Gastroesophageal sphincter (tissue), 4 donors: ENCODE measurements around the gene RRP1B. TPM values are rescaled to one million over a fixed set of nuclear protein-coding genes. Genes with fewer than 3 reads are reported as not detected.

Experiments
- ATAC-seq: fragments of 150-250 bp; one replicate; pipeline ENCODE4 v1.9.1; 2016; ENCODE audit warnings: mild to moderate bottlenecking, moderate library complexity
- H3K27ac ChIP-seq, 4 donors: fragments of 200-600 bp; sonication (generic) in 3 of 4; 1 replicate in 3 of 4; 2 replicates in 1 of 4; pipeline ENCODE4 v1.5.1; 2016 to 2019
- H3K27me3 ChIP-seq: fragments of 200-600 bp; sonication (generic); one replicate; pipeline ENCODE4 v1.5.1; 2019
- H3K36me3 ChIP-seq, 2 donors: fragments of 200-600 bp; sonication (generic); one replicate each; pipeline ENCODE4 v1.5.1; 2019; ENCODE audit warnings: control low read depth in 1 of 2
- H3K4me1 ChIP-seq, 3 donors: fragments of 200-600 bp; sonication (generic); 1 replicate in 2 of 3; 2 replicates in 1 of 3; pipeline ENCODE4 v1.5.1; 2016 to 2019; ENCODE audit warnings: control low read depth in 2 of 3
- H3K4me3 ChIP-seq, 2 donors: fragments of 200-600 bp; sonication (generic); one replicate each; pipeline ENCODE4 v1.5.1; 2019; ENCODE audit warnings: mild to moderate bottlenecking in 1 of 2, moderate library complexity in 1 of 2
- H3K9me3 ChIP-seq, 3 donors: fragments of 200-600 bp; sonication (generic); one replicate each; pipeline ENCODE4 v1.5.1; 2017 to 2019; ENCODE audit warnings: control low read depth in 2 of 3
- EP300 ChIP-seq: sonication (generic); formaldehyde crosslinking; IDR thresholded peaks from one replicate; pipeline ENCODE4 v1.6.1; 2017; ENCODE audit warnings: antibody characterized with exemption, mild to moderate bottlenecking
- POLR2A ChIP-seq, 2 donors: fragments of 450-650 bp; IDR thresholded peaks; one replicate each; pipeline ENCODE4 v1.6.1; 2017; ENCODE audit warnings: antibody characterized with exemption in 2 of 2, mild to moderate bottlenecking in 2 of 2, moderate library complexity in 1 of 2
- POLR2AphosphoS5 ChIP-seq: sonication (generic); formaldehyde crosslinking; IDR thresholded peaks from one replicate; pipeline ENCODE4 v1.6.1; 2017; ENCODE audit warnings: antibody characterized with exemption
- WGBS, 2 donors: methylation state at CpG; one replicate each; pipeline ENCODE4 v1.1.5; 2018; ENCODE audit warnings: low coverage in 1 of 2; 5-methylcytosine and 5-hydroxymethylcytosine counted together
- total RNA-seq, 4 donors: library from RNA; depleted of rRNA; stranded (reverse); fragments of >200 nt; gene quantifications; one replicate each; pipeline ENCODE4 v1.1.0, GENCODE V29; 2016
- TF ChIP-seq, protein P1 (sequence below), 4 experiments: fragments of 200-600 bp in 2 of 4; fragments of 450-650 bp in 2 of 4; sonication (generic) in 1 of 4; IDR thresholded peaks; one replicate each; pipeline ENCODE4 v1.5.1; 2017 to 2019; ENCODE audit warnings: antibody characterized with exemption in 4 of 4, mild to moderate bottlenecking in 2 of 4, moderate library complexity in 2 of 4

The RRP1B gene
- total RNA-seq, 4 donors from 2014 or later: 17.8 to 23.7 (median 21.2) TPM

DNA sequence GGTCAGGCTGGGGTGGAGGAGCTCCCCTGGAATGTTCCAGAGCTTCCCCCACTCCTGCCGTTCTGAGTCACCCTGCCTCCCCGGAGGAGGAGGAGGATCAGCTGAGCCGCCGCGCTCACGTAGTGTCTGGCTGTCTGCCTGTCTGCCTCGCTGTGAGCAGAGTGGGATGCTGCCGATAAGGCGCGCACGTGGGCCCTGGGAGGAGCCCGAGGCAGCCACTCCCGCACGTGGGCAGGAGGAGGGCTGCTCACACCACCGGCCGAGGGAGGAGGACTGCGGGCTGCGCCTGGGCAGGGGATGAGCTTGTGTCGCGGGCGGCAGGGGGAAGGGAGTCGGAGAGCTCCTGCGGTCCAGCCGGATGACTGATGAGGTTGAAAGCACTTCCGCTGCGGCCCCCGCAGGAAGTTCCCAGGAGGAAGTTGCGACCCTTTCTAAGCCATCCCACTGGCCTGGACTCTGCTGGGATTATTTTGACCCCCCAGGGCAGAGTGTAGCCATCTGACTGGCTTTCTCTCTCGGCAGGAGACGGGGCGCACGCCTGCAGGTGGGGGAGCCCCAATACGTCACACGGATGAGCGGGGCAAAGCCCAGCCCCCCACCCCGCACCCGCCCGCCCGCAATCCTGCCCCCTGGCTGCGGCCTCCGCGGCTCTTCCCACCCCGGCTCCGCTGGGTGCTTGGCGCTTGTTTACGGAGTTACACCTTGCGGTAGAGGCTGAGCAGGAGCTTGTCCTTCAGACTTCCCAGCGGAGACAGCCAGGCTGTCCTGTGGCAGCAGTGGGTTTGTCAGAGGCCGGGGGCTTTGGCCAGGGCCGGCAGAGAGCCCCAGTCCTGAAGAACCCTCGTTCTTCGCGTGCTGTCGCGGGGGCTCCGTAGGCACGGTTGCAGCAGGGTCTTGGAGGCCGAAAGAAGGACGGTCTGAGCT is 69.4 kb downstream of the RRP1B start:
- Histone ChIP-seq H3K27me3 (no peaks in the 10 kb centered on the region), H3K4me1 (peaks cover 3 to 82% (median 41%) of the 10 kb centered on the region in 3 donors), H3K36me3 (peaks cover 0 to 7% of the 10 kb centered on the region in 2 donors), H3K27ac (peak overlapping the region; percentile 69 to 89 (median 84)), H3K4me3 (peak overlapping the region; percentile 37 to 60), H3K9me3 (no peaks in the 10 kb centered on the region)
- peak; percentile 90 for ATAC-seq
- peak; percentile 92 for TF ChIP-seq POLR2AphosphoS5
- TF ChIP-seq, protein P1, sequence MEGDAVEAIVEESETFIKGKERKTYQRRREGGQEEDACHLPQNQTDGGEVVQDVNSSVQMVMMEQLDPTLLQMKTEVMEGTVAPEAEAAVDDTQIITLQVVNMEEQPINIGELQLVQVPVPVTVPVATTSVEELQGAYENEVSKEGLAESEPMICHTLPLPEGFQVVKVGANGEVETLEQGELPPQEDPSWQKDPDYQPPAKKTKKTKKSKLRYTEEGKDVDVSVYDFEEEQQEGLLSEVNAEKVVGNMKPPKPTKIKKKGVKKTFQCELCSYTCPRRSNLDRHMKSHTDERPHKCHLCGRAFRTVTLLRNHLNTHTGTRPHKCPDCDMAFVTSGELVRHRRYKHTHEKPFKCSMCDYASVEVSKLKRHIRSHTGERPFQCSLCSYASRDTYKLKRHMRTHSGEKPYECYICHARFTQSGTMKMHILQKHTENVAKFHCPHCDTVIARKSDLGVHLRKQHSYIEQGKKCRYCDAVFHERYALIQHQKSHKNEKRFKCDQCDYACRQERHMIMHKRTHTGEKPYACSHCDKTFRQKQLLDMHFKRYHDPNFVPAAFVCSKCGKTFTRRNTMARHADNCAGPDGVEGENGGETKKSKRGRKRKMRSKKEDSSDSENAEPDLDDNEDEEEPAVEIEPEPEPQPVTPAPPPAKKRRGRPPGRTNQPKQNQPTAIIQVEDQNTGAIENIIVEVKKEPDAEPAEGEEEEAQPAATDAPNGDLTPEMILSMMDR (IDR thresholded peaks at IDR 0.05): peak in 2 of 4 experiments; percentile 11 to 73
- no peak for TF ChIP-seq EP300
- peak; percentile 42 to 50 for TF ChIP-seq POLR2A (IDR thresholded peaks at IDR 0.05)
- no CpG with 5 or more reads among the region's 59 CpGs for WGBS, 2 donors

DNA sequence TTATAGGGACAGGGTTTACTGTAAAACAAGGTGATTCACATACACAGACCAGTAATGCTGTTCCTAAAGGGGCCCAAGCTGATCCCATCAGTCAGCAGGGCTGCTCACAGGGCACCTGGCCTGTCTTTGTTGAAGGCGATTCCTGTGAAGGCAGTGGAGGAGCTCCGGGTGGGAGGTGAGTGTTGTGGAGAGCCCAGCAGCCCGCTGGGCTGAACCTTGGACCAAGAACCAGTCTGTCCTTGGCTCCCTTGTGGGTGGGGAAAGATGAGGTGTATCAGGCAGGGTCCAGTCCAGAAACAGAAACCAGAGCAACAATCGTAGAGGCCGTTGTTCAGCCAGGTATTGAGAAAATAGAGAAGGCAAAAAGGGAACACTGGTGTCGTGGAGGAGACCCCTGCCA is 72.1 kb downstream of the RRP1B start:
- no peak overlapping the region for H3K4me3 ChIP-seq

DNA sequence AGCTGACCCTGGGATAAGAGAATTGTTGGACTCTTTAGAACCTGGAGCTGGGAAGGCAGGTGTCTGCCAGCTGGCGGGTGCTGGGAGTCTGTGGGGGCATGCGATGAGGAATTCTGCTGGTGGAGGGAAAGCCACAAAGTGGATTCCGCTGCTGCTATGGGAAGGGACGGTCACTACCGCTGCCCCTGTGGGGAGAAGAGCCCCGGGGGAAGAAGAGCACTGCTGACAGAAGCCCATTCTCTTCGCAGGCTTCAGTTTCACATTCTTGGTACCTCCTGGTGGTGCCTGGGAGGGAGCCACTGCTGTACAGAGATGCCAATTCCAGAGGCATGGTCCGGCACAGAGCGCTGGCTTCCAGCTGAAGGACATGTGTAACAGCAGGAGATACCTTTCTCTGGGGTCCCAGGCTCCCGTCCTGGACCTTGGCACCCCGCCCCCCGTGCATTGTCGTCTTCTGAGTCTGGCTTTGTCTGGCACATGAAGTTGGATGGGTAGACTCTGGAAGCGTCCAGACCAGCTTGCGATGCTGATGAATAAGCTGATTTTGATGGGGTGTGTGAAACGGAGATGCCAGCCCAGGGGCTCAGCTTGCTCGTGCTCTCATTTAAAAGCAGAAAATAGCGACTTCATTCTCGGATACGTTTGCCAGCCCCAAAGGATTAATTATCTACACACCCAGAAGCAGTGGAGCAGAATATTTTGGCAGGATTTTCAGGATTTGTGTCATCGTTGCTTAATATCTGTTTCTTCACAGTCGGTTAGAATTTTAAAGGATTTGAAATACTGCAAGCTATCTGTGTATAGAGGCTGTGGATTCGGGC is 72.7 kb downstream of the RRP1B start:
- 19 to 47% methylated on average over 8 to 10 of the region's 23 CpGs for WGBS, 2 donors
- Histone ChIP-seq H3K27me3 (no peaks in the 10 kb centered on the region), H3K9me3 (no peaks in the 10 kb centered on the region), H3K27ac (peak overlapping the region in 3 of 4 donors; percentile 66 to 78 (median 77)), H3K36me3 (peaks cover 0 to 21% of the 10 kb centered on the region in 2 donors), H3K4me1 (peaks cover 3 to 81% (median 42%) of the 10 kb centered on the region in 3 donors), H3K4me3 (no peak overlapping the region)
- no peak for ATAC-seq
- TF ChIP-seq EP300 (no peak), POLR2A (IDR thresholded peaks at IDR 0.05) (no peak), POLR2AphosphoS5 (peak; percentile 56)
- TF ChIP-seq, protein P1 (IDR thresholded peaks at IDR 0.05): peak in 1 of 4 experiments; percentile 3

More for the DNA sequence above, 72.1 kb downstream of the RRP1B start:
- no peaks in the 10 kb centered on the region for H3K27me3 ChIP-seq
- H3K4me1 ChIP-seq: peaks cover 3 to 88% (median 48%) of the 10 kb centered on the region in 3 donors
- peak overlapping the region in 3 of 4 donors; percentile 66 to 78 (median 77) for H3K27ac ChIP-seq
- no peaks in the 10 kb centered on the region for H3K9me3 ChIP-seq
- no peak for TF ChIP-seq POLR2A (IDR thresholded peaks at IDR 0.05)
- TF ChIP-seq, protein P1 (IDR thresholded peaks at IDR 0.05): no peak
- no peak for TF ChIP-seq EP300
- TF ChIP-seq POLR2AphosphoS5: no peak
- ATAC-seq: no peak
- H3K36me3 ChIP-seq: peaks cover 0 to 17% of the 10 kb centered on the region in 2 donors
- 70 to 84% methylated on average over 2 to 5 of the region's 6 CpGs for WGBS, 2 donors

DNA sequence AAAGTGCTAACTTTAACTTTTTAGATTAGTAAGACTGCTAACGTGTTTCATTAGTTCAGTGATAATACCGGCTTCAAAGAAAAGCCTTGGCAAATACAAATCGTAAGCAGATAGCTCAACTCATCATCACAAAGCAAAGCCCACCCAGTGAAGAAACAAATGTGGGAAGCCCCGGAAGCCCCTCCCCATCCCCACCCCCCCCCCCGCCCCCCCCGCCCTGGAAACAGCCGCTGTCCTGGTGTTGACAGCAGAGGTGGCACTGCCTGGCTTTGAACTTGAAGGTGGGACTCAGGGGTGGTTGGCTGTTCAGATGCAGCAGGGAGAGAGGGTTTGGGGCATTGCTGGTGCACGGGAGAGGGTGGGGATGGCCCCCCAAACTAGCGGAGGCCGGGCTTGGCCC is 73.7 kb downstream of the RRP1B start:
- Histone ChIP-seq H3K27me3 (no peaks in the 10 kb centered on the region), H3K36me3 (peaks cover 0 to 31% of the 10 kb centered on the region in 2 donors), H3K27ac (peak overlapping the region in 3 of 4 donors; percentile 66 to 78 (median 77)), H3K4me1 (peaks cover 0 to 72% (median 32%) of the 10 kb centered on the region in 3 donors), H3K4me3 (no peak overlapping the region), H3K9me3 (no peaks in the 10 kb centered on the region)
- no peak for ATAC-seq
- TF ChIP-seq POLR2AphosphoS5: no peak
- no peak for TF ChIP-seq POLR2A (IDR thresholded peaks at IDR 0.05)
- TF ChIP-seq, protein P1 (IDR thresholded peaks at IDR 0.05): no peak
- TF ChIP-seq EP300: no peak
- WGBS, 2 donors: 40 to 49% methylated on average over 1 to 3 of the region's 10 CpGs
